Left ventricle myocardium superior (tissue), 1 donor: Measurements from ENCODE around the gene FAM76A. TPM values are rescaled to one million over a fixed set of nuclear protein-coding genes. Genes with fewer than 3 reads are reported as not detected.
"Not testable (repeated sequence)": the region's sequence is repeated elsewhere in the genome, so short reads cannot be mapped to it uniquely, and the experiment has no call there.

ENCODE experiments used
- ATAC-seq: fragments of 200-7000 bp; cut with Tn5 transposase; one replicate; pipeline ENCODE4 v1.9.1; 2020; ENCODE audit warnings: mild to moderate bottlenecking, moderate library complexity
- DNase-seq: peaks from one replicate; pipeline ENCODE4 v3.0.0-alpha.2; 2020
- intact Hi-C: fragments of 100-400 bp; cut with micrococcal nuclease; formaldehyde crosslinking; loops from one replicate; pipeline ENCODE4 v1.11.0; 2022
- total RNA-seq: library from RNA; stranded (reverse); fragmentation: NEBNext Ultra II Directional; extraction: Animal tissue kit (Norgen Biotek cat#: 25700); gene quantifications from one replicate; pipeline ENCODE4 v1.2.1, GENCODE V29; 2021
- donor health status: DM: no; HTN: yes; CAD: no; lungs with severe emphysema.

Gene FAM76A
- total RNA-seq, 1 donor from 2014 or later: 12.3 TPM

GRCh38 chr1:27773826-27774445, 48.2 kb downstream of the FAM76A start:
- intact Hi-C loops: no loop called here

DNA sequence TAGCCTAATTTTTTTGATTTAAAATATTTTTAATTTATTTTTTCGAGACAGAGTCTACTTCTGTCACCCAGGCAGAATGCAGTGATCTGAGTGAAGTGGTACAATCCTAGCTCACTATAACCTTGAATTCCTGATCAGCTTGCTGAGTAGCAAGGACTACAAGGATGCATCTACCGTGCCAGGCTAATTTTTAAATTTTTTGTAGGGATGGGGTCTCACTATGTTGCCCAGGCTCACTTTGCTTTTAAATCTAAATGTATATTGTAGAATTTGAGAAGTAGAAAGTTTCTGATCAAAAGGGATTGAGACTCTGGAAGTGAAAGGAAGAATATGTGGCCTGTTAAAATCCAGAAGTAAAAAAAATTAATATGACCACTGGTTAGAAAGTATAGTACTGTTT, 48.9 kb downstream of the FAM76A start:
- ATAC-seq (no peak), DNase-seq (no peak)
- intact Hi-C loops: no loop called here

More at GRCh38 chr1:27773826-27774445, 48.2 kb downstream of the FAM76A start:
- DNase-seq (no peak), ATAC-seq (peak; percentile 7)

GRCh38 chr1:27775336-27775735, 49.6 kb downstream of the FAM76A start:
- intact Hi-C loops, ATAC-seq, DNase-seq: not testable (repeated sequence)

DNA sequence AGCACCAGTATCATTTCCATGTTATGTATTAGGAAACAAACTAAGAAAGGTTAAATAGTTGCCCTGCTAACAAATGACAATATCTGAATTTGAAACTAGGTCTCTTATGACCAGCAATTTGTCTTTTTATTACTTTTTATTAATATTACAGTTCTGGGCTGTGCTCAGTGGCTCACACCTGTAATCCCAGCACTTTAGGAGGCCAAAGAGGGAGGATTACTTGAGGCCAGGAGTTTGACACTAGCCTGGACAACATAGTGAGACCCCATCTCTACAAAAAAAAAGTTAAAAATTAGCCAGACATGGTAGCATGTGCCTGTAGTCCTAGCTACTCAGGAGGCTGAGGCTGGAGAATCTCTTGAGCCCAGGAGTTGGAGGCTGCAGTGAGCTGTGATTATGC, 50.5 kb downstream of the FAM76A start:
- ATAC-seq, DNase-seq, intact Hi-C loops: not testable (repeated sequence)

DNA sequence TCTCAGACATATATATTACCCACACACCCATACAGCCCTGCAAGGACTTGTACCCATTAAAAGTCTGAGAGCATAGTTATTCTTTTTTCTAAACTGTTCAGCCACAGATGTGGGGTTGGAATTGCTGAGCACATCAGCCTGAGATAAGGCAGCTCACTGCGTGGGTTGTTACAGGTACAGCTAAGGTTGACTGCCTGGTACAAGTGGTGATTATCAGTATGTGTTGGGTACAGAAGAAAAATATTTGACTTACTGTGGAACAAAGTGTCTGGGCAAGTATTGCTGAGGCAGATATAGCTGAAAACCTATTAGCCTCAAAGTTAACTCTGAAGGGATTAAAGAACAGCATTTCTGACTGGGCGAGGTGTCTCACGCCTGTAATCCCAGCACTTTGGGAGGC, 52.3 kb downstream of the FAM76A start:
- ATAC-seq: no peak
- DNase-seq: no peak
- intact Hi-C loops: no loop called here

- DNase-seq (no peak), ATAC-seq (no peak)
- intact Hi-C loops: no loop called here
Measured at GRCh38 chr1:27779122-27779521, 53.4 kb downstream of the FAM76A start.

DNA sequence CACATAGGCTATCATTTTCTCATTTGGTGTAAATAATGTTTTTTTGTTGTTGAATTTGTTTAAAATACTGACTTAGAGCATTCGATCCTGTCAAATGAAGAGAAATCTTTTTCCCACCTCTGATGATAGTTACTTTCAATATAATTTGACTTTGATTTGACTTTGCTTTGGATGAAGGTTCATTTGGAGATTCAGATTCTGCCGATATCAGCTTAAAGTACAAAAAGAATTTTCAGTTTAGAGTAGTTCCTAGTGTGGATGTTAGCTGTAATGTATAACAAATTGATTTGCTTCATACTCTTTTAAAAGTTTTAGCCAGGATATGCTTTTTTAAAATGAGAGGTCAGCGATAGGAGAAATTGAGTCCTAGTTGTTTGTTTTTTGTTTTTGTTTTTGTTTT, 57.2 kb downstream of the FAM76A start:
- intact Hi-C loops: no loop called here
- no peak for DNase-seq
- no peak for ATAC-seq

DNA sequence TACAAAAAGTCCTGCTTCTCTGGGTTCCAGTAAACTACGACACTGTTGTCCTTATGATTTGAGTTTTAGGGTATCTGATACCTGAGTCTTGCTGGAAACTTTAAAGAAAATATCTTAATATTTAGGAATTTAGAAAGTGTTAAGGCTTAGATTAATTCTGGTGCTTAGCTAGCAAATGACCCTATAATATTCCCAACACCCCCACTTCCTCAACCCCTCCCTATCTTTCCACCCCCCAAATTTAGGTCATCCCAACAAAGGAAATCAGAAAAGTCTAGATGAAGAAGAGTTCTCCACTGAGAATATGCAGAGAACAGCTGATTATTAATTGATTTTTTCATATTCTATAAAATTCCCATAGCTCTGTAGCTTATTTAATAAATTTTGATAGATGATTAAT, 58.9 kb downstream of the FAM76A start:
- ATAC-seq: no peak
- no peak for DNase-seq
- intact Hi-C loops: no loop called here

- intact Hi-C loops: no loop called here
- DNase-seq: no peak
- ATAC-seq: peak; percentile 15
Measured at GRCh38 chr1:27785781-27786455, 60.2 kb downstream of the FAM76A start.

GRCh38 chr1:27787895-27788294, 62.1 kb downstream of the FAM76A start:
- ATAC-seq (no peak), DNase-seq (no peak)
- intact Hi-C loops: no loop called here

- intact Hi-C loops: no loop called here
- ATAC-seq (peak; percentile 91), DNase-seq (no peak)
Measured at GRCh38 chr1:27789540-27790041, 63.8 kb downstream of the FAM76A start.

DNA sequence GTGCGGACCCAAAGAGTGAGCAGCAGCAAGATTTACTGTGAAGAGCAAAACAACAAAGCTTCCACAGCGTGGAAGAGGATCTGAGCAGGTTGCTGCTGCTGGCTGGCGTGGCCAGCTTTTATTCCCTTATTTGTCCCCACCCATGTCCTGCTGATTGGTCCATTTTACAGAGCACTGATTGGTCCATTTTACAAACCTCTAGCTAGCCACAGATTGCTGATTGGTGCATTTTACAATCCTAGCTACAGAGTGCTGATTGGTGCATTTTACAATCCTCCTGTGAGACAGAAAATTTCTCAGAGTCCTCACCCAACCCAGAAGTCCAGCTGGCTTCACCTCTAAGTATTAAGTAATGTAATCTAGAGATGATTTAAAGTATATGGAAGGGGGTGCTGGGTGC, 64.5 kb downstream of the FAM76A start:
- intact Hi-C loops, ATAC-seq, DNase-seq: not testable (repeated sequence)

DNA sequence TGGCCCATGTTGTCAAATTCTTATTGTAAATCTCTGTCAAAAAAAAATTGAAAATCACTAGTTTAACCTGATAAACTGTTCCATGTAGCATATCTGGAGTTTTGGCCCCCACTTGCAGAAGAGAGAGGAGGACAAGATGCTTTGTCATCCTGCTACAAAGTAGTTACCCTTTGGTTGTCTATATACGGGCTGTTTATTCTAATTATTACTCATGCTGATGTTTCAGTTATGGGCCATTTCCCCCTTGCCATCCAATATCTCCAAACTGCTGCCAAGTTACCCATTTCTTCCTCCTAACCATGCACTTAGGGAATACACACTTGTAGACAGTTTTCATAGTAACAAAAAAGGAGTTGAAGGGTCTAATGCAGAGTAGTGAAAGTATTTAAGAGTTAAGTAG, 69.8 kb downstream of the FAM76A start:
- ATAC-seq (no peak), DNase-seq (no peak)
- intact Hi-C loops: no loop called here

- intact Hi-C loops: no loop called here
- ATAC-seq: no peak
Measured at GRCh38 chr1:27804791-27805190, 79.0 kb downstream of the FAM76A start.

DNA sequence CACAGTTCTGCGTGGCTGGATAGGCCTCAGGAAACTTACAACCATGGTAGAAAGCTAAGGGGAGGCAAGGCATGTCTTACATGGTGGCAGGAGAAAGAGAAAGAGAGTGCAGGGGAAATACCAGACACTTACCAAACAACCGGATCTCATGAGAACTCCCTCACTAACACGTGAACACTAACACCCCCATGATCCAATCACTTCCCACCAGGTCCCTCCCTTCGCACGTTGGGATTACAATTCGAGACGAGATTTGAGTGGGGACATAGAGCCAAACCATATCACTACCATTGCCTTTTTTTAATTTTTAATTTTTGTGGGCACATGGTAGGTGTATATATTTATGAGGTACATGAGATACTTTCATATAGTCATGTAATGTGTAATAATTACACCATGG, 81.0 kb downstream of the FAM76A start:
- ATAC-seq (no peak), DNase-seq (no peak)
- intact Hi-C loops: no loop called here

More at GRCh38 chr1:27804791-27805190, 79.0 kb downstream of the FAM76A start:
- no peak for DNase-seq

DNA sequence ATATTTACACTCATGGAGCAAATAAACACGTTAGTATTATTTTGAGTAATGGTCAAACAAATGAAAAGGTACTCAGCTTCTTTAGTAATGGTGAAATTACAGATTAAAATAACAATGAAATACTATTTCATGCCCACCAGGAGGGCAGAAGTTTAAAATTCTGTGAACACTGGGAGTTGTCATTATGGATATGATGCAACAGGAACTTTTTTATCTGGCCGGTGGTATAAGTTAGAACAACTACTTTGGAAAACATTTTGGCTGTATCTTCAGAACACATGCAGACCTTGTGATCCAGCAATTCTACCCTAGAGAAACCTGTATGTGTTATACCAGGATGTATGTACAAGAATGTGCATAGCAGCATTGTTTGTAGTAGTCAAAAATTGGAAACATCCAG, 81.6 kb downstream of the FAM76A start:
- intact Hi-C loops: no loop called here
- no peak for ATAC-seq

DNA sequence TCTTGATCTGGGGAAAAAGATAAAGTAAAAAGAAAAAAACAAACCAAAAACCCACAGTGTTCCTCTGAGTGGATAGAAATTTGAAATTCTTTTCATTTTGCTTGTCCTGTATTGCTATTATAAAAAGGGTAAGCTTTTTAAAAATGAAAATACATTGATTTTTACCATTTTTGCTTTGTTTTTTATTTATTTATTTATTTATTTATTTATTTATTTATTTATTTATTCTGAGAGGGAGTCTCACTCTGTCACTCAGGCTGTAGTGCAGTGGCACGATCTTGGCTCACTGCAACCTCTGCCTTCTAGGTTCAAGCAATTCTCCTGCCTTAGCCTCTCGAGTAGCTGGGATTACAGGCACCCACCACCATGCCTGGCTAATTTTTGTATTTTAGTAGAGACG, 82.4 kb downstream of the FAM76A start:
- ATAC-seq, DNase-seq, intact Hi-C loops: not testable (repeated sequence)

More for the DNA sequence above, 81.6 kb downstream of the FAM76A start:
- DNase-seq: no peak

- ATAC-seq (no peak), DNase-seq (no peak)
- intact Hi-C loops: no loop called here
Measured at GRCh38 chr1:27809883-27810282, 84.1 kb downstream of the FAM76A start.

GRCh38 chr1:27811741-27812500, 86.2 kb downstream of the FAM76A start:
- DNase-seq (no peak), ATAC-seq (no peak)
- intact Hi-C loops: no loop called here
